Measurements from ENCODE around the gene ZFAND5. TPM values are rescaled to one million over a fixed set of nuclear protein-coding genes. Genes with fewer than 3 reads are reported as not detected.

The ZFAND5 gene
- total and polyA plus RNA-seq, 2 of the 13 experiments (the other 11 are each of a cell fraction or from before 2014, with no cell fraction given) = 53.4 to 60.2 TPM

- no peak for TF ChIP-seq AKNA (CRISPR knock-in tag; IDR thresholded peaks at IDR 0.05; ENCODE audit: borderline replicate concordance)
- TF ChIP-seq FOXC1 (CRISPR knock-in tag; IDR thresholded peaks at IDR 0.05; ENCODE audit: borderline replicate concordance) = peak; percentile 17; the same call in 1 of the 2 replicates
- TF ChIP-seq CAMTA2 (CRISPR knock-in tag; IDR thresholded peaks at IDR 0.05; ENCODE audit: borderline replicate concordance) = no peak
- peak; percentile 54; the same call in 1 of the 2 replicates for TF ChIP-seq HNRNPL (IDR thresholded peaks at IDR 0.05; ENCODE audit: low read depth, low read length)
- no peak for TF ChIP-seq ZBTB38 (CRISPR knock-in tag; IDR thresholded peaks at IDR 0.05)
- 0 out of 2 replicates have a peak, but pooled peaks have one; percentile 3 for TF ChIP-seq POGZ (CRISPR knock-in tag; IDR thresholded peaks at IDR 0.05)
- no peak for TF ChIP-seq HHEX (CRISPR knock-in tag; IDR thresholded peaks at IDR 0.05)
- no peak for TF ChIP-seq PREB (CRISPR knock-in tag; IDR thresholded peaks at IDR 0.05)
- peak; percentile 52 for TF ChIP-seq ZNF205 (CRISPR knock-in tag; IDR thresholded peaks at IDR 0.05)
- no peak for TF ChIP-seq ZNF180 (CRISPR knock-in tag; IDR thresholded peaks at IDR 0.05; ENCODE audit: borderline replicate concordance, low read depth)
- no peak for TF ChIP-seq ZNF3 (CRISPR knock-in tag; IDR thresholded peaks at IDR 0.05)
- TF ChIP-seq, protein P1, sequence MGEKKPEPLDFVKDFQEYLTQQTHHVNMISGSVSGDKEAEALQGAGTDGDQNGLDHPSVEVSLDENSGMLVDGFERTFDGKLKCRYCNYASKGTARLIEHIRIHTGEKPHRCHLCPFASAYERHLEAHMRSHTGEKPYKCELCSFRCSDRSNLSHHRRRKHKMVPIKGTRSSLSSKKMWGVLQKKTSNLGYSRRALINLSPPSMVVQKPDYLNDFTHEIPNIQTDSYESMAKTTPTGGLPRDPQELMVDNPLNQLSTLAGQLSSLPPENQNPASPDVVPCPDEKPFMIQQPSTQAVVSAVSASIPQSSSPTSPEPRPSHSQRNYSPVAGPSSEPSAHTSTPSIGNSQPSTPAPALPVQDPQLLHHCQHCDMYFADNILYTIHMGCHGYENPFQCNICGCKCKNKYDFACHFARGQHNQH (CRISPR knock-in tag; IDR thresholded peaks at IDR 0.05) = peak; percentile 76
- no peak for TF ChIP-seq NFRKB (IDR thresholded peaks at IDR 0.05)
- TF ChIP-seq ZNF674 (CRISPR knock-in tag; IDR thresholded peaks at IDR 0.05; ENCODE audit: low read depth) = no peak
- no peak for TF ChIP-seq EHMT2 (IDR thresholded peaks at IDR 0.05; ENCODE audit: borderline replicate concordance, low read depth, low read length)
- TF ChIP-seq FOXK2 (IDR thresholded peaks at IDR 0.05) = no peak
- 0 out of 2 replicates have a peak, but pooled peaks have one; percentile 24 for TF ChIP-seq ZNF619 (CRISPR knock-in tag; IDR thresholded peaks at IDR 0.05)
- no peak; the same call in 1 of the 2 replicates for TF ChIP-seq BORCS8-MEF2B (CRISPR knock-in tag; IDR thresholded peaks at IDR 0.05)
- TF ChIP-seq RFXANK (CRISPR knock-in tag; IDR thresholded peaks at IDR 0.05) = no peak
- no peak for TF ChIP-seq ZNF232 (CRISPR knock-in tag; IDR thresholded peaks at IDR 0.05; ENCODE audit: borderline replicate concordance)
- no peak for TF ChIP-seq KLF13 (CRISPR knock-in tag; IDR thresholded peaks at IDR 0.05)
- TF ChIP-seq ZNF431 (CRISPR knock-in tag; IDR thresholded peaks at IDR 0.05; ENCODE audit: borderline replicate concordance, low read depth) = no peak
- TF ChIP-seq NR2F1 (CRISPR knock-in tag; IDR thresholded peaks at IDR 0.05) = no peak
- TF ChIP-seq U2AF2 (IDR thresholded peaks at IDR 0.05; ENCODE audit: low read depth, low read length) = no peak
- no peak for TF ChIP-seq REL (CRISPR knock-in tag; conservative IDR thresholded peaks at IDR 0.05)
Measured at GRCh38 chr9:72365525-72366256, 683 bp upstream of the ZFAND5 start (continued).

All from HepG2 (cell line).